GM21390 (cell line): Measurements from ENCODE around the gene PCSK9.
"Not testable (repeated sequence)": the region's sequence is repeated elsewhere in the genome, so short reads cannot be mapped to it uniquely, and the experiment has no call there.

Experiments
- ATAC-seq: cut with Tn5 transposase; IDR thresholded peaks from one replicate; pipeline ENCODE4 v1.9.1; 2021; ENCODE audit not compliant: unreplicated experiment

Gene PCSK9

GRCh38 chr1:55076356-55076755 lies 37.0 kb downstream of the PCSK9 start:
- no peak for ATAC-seq

GRCh38 chr1:55078470-55078869 lies 39.1 kb downstream of the PCSK9 start:
- no peak for ATAC-seq

- ATAC-seq = no peak
These were observed 40.3 kb downstream of the PCSK9 start for GRCh38 chr1:55079651-55080050.

GRCh38 chr1:55081188-55081904 lies 42.0 kb downstream of the PCSK9 start:
- no peak for ATAC-seq

- ATAC-seq = no peak
These were observed 42.6 kb downstream of the PCSK9 start for GRCh38 chr1:55081905-55082296.

GRCh38 chr1:55084257-55084656 lies 44.9 kb downstream of the PCSK9 start:
- no peak for ATAC-seq

GRCh38 chr1:55087439-55087838 lies 48.1 kb downstream of the PCSK9 start:
- ATAC-seq = no peak

- no peak for ATAC-seq
These were observed 49.1 kb downstream of the PCSK9 start for GRCh38 chr1:55088413-55088812.

GRCh38 chr1:55089683-55090082 lies 50.3 kb downstream of the PCSK9 start:
- no peak for ATAC-seq

- no peak for ATAC-seq
These were observed 53.1 kb downstream of the PCSK9 start for GRCh38 chr1:55092475-55092874.

GRCh38 chr1:55095095-55095494 lies 55.7 kb downstream of the PCSK9 start:
- ATAC-seq = no peak

- ATAC-seq = no peak
These were observed 64.5 kb downstream of the PCSK9 start for GRCh38 chr1:55103891-55104290.

GRCh38 chr1:55107101-55107500 lies 67.8 kb downstream of the PCSK9 start:
- ATAC-seq = no peak

GRCh38 chr1:55109005-55109404 lies 69.7 kb downstream of the PCSK9 start:
- not testable (repeated sequence) for ATAC-seq
